OCI-LY1 (cell line): Measurements from ENCODE around the gene MRPS6.

ENCODE experiments used
- H2AFZ ChIP-seq: fragments of 200-600 bp; sonication (generic), shearing (Covaris generic); 2 replicates; pipeline ENCODE4 v1.6.0; 2014; ENCODE audit warnings: antibody characterized with exemption, mild to moderate bottlenecking, low read length
- H3F3A ChIP-seq: fragments of 200-600 bp; sonication (generic), shearing (Covaris generic); 2 replicates; pipeline ENCODE4 v1.6.0; 2014; ENCODE audit warnings: mild to moderate bottlenecking, antibody characterized with exemption, low read length, moderate library complexity; ENCODE audit not compliant: insufficient read depth
- H3K27ac ChIP-seq: fragments of 200-600 bp; sonication (generic); 2 replicates; pipeline ENCODE4 v1.5.1; 2014; ENCODE audit warnings: low read length, mixed run types, mild to moderate bottlenecking, low read depth; ENCODE audit not compliant: poor library complexity, severe bottlenecking
- H3K27me3 ChIP-seq: fragments of 200-600 bp; sonication (generic); 2 replicates; pipeline ENCODE4 v1.6.0; 2014; ENCODE audit warnings: antibody characterized with exemption, mild to moderate bottlenecking, low read length, moderate library complexity; ENCODE audit not compliant: insufficient read depth
- H3K36me3 ChIP-seq: fragments of 200-600 bp; sonication (generic); 2 replicates; pipeline ENCODE4 v1.6.1; 2014; ENCODE audit warnings: mild to moderate bottlenecking, antibody characterized with exemption, low read length, moderate library complexity, mixed read lengths; ENCODE audit not compliant: insufficient read depth
- H3K4me1 ChIP-seq: fragments of 200-600 bp; sonication (generic); 2 replicates; pipeline ENCODE4 v1.5.1; 2014; ENCODE audit warnings: mild to moderate bottlenecking, low read length, moderate library complexity; ENCODE audit not compliant: insufficient read depth, severe bottlenecking
- H3K4me2 ChIP-seq: fragments of 200-600 bp; sonication (generic), shearing (Covaris generic); 2 replicates; pipeline ENCODE4 v1.6.1; 2014; ENCODE audit warnings: low read length
- H3K4me3 ChIP-seq: fragments of 200-600 bp; sonication (generic); 2 replicates; pipeline ENCODE4 v1.5.1; 2014; ENCODE audit warnings: low read length, low read depth, mild to moderate bottlenecking, mixed read lengths; ENCODE audit not compliant: poor library complexity, severe bottlenecking
- H3K79me2 ChIP-seq: fragments of 200-600 bp; shearing (Covaris generic); 2 replicates; pipeline ENCODE4 v1.6.1; 2016; ENCODE audit warnings: mixed run types, low read length, mixed read lengths; ENCODE audit not compliant: insufficient read depth
- H3K9ac ChIP-seq: fragments of 200-600 bp; sonication (generic), shearing (Covaris generic); 2 replicates; pipeline ENCODE4 v1.6.1; 2014; ENCODE audit warnings: mild to moderate bottlenecking, low read length, mixed read lengths
- H3K9me2 ChIP-seq: fragments of 200-600 bp; sonication (generic), shearing (Covaris generic); 2 replicates; pipeline ENCODE4 v1.6.1; 2014; ENCODE audit warnings: low read depth, mild to moderate bottlenecking, low read length, mixed read lengths
- H3K9me3 ChIP-seq: fragments of 200-600 bp; shearing (Covaris generic); 2 replicates; pipeline ENCODE4 v1.6.1; 2014; ENCODE audit warnings: low read length, mixed read lengths
- H4K20me1 ChIP-seq: fragments of 200-600 bp; sonication (generic), shearing (Covaris generic); 2 replicates; pipeline ENCODE4 v1.6.0; 2016; ENCODE audit warnings: mild to moderate bottlenecking, low read length; ENCODE audit not compliant: insufficient read depth
- EZH2 ChIP-seq: fragments of 200-600 bp; sonication (generic), shearing (Covaris generic); IDR thresholded peaks from 2 replicates; pipeline ENCODE4 v1.8.0; 2017; ENCODE audit warnings: borderline replicate concordance, mixed run types, mild to moderate bottlenecking, antibody characterized with exemption, low read length, moderate library complexity, mixed read lengths
- TF ChIP-seq, protein P1 (sequence below): fragments of 200-600 bp; sonication (generic), shearing (Covaris generic); IDR thresholded peaks from 2 replicates; pipeline ENCODE4 v1.5.1; 2017; ENCODE audit warnings: mild to moderate bottlenecking, antibody characterized with exemption, low read length, moderate library complexity, mixed read lengths

The MRPS6 gene

DNA sequence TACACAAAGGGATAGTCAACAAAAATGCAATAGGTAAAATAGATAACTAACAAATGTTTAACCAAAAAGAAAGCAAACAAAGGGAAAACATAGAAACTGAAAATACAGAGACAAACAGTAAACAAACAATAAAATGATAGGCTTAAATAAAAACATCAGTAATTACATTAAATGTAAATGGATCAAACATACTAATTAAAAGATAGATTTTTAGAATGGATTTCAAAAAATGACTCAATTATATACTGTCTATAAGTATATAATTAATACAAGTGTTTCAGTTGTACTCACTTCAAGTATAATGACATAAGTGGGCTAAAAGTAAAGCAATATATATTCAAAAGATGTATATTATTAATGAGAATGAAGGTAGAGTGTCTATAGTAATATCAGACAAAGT, 101.1 kb downstream of the MRPS6 start:
- no peak overlapping the region for H3K27ac ChIP-seq
- H3K4me3 ChIP-seq, result no peak overlapping the region
- no peaks in the 10 kb centered on the region for H4K20me1 ChIP-seq
- no peaks in the 10 kb centered on the region for H3K36me3 ChIP-seq
- no peaks in the 10 kb centered on the region for H3K9me2 ChIP-seq
- no peaks in the 10 kb centered on the region for H3F3A ChIP-seq
- no peak overlapping the region for H3K9ac ChIP-seq
- no peak overlapping the region for H3K4me2 ChIP-seq
- H2AFZ ChIP-seq, result no peak overlapping the region
- H3K79me2 ChIP-seq, result no peaks in the 10 kb centered on the region
- no peaks in the 10 kb centered on the region for H3K27me3 ChIP-seq
- no peaks in the 10 kb centered on the region for H3K4me1 ChIP-seq
- no peak for TF ChIP-seq EZH2
- TF ChIP-seq, protein P1, sequence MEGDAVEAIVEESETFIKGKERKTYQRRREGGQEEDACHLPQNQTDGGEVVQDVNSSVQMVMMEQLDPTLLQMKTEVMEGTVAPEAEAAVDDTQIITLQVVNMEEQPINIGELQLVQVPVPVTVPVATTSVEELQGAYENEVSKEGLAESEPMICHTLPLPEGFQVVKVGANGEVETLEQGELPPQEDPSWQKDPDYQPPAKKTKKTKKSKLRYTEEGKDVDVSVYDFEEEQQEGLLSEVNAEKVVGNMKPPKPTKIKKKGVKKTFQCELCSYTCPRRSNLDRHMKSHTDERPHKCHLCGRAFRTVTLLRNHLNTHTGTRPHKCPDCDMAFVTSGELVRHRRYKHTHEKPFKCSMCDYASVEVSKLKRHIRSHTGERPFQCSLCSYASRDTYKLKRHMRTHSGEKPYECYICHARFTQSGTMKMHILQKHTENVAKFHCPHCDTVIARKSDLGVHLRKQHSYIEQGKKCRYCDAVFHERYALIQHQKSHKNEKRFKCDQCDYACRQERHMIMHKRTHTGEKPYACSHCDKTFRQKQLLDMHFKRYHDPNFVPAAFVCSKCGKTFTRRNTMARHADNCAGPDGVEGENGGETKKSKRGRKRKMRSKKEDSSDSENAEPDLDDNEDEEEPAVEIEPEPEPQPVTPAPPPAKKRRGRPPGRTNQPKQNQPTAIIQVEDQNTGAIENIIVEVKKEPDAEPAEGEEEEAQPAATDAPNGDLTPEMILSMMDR, result no peak
- H3K9me3 ChIP-seq, result peaks cover 6% of the 10 kb centered on the region; the same call in 1 of the 2 replicates

DNA sequence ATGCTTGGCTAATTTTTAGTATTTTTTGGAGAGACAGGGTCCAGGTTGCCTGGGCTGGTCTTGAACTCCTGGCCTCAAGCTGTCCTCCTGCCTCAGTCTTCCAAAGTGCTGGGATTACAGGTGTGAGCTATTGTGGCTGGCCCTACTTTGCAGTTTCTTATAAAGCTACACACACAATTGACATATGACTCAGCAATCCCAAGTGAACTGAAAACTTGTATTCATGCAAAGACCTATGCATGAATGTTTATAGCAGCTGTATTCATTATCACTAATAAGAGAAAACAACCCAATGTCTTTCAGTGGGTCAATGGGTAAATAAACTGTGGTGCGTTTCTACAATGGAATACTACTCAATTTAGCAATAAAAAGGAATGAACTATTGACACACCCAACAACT, 103.1 kb downstream of the MRPS6 start:
- Histone ChIP-seq H3K9me3 (0 out of 2 replicates have a peak, but pooled peaks cover 6% of the 10 kb centered on the region), H3K27me3 (no peaks in the 10 kb centered on the region), H3K9ac (no peak overlapping the region), H3K79me2 (no peaks in the 10 kb centered on the region), H3K36me3 (no peaks in the 10 kb centered on the region), H3K27ac (no peak overlapping the region), H3K4me3 (no peak overlapping the region), H3K4me2 (no peak overlapping the region), H3K4me1 (no peaks in the 10 kb centered on the region), H2AFZ (no peak overlapping the region), H3F3A (no peaks in the 10 kb centered on the region), H4K20me1 (no peaks in the 10 kb centered on the region), H3K9me2 (no peaks in the 10 kb centered on the region)
- TF ChIP-seq EZH2, result no peak
- TF ChIP-seq, protein P1, result no peak

DNA sequence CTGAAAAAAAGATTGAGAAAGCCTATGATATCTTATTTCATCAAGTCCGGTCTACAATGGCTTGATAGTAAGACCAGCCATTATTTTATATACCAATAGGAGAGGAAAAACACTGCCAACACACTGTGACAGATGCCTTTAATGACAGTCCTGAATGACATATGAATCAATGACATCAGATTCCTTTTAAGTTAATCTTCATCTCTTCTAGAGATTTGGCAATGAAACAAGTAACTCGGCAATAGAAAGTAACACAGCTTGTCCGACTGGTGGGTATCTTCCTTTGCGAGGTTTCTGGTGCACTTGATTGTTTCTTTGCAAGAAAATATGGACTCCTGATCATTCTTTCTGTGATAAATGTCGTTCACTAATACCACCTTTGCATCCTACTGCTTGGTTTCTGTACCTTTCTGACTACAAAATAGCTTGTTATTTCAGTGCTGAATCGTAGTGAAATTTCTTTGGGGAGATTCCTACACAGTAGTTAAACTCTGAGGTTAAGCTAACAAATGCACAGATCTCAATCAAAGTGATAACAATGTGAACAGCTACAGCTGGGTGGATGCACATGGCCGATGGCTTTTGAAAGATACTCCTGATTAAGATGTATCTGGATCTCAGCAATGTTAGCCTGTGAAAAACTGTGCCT, 104.7 kb downstream of the MRPS6 start:
- H3K27ac ChIP-seq, result no peak overlapping the region
- H3K9me3 ChIP-seq, result 0 out of 2 replicates have a peak, but pooled peaks cover 6% of the 10 kb centered on the region
- H3F3A ChIP-seq, result no peaks in the 10 kb centered on the region
- H3K4me1 ChIP-seq, result no peaks in the 10 kb centered on the region
- TF ChIP-seq, protein P1, result no peak
- TF ChIP-seq EZH2, result no peak
- H3K9ac ChIP-seq, result no peak overlapping the region
- H2AFZ ChIP-seq, result no peak overlapping the region
- no peaks in the 10 kb centered on the region for H4K20me1 ChIP-seq
- H3K27me3 ChIP-seq, result no peaks in the 10 kb centered on the region
- no peaks in the 10 kb centered on the region for H3K79me2 ChIP-seq
- H3K9me2 ChIP-seq, result no peaks in the 10 kb centered on the region
- H3K36me3 ChIP-seq, result no peaks in the 10 kb centered on the region
- no peak overlapping the region for H3K4me3 ChIP-seq
- no peak overlapping the region for H3K4me2 ChIP-seq
